Measurements from ENCODE around the gene LCN2. TPM values are rescaled to one million over a fixed set of nuclear protein-coding genes. Genes with fewer than 3 reads are reported as not detected.
A peak's percentile ranks its signal among the peaks of the same experiment; 100 is the strongest.
"Not testable (repeated sequence)": the region's sequence is repeated elsewhere in the genome, so short reads cannot be mapped to it uniquely, and the experiment has no call there.

Gene LCN2
- under 1 TPM in 1 of 2 donors, not detected in 1; 0.38 TPM for total RNA-seq
- long read RNA-seq = 0 reads

- ATAC-seq (peak in 1 of 2 donors; percentile 27), DNase-seq (peak; percentile 15)
- intact Hi-C loops (cut with DNase I) = no loop called here
Observed at GRCh38 chr9:128149001-128149701, at the start of gene LCN2. LCN2 (plus strand) TSS chr9:128149453; CDS start chr9:128149526, 73 bp downstream.

GRCh38 chr9:128099932-128100491 is 49.2 kb upstream of the LCN2 start:
- peak; percentile 64 for DNase-seq
- intact Hi-C loops (cut with DNase I) = no loop called here

GRCh38 chr9:128100581-128100980 is 48.7 kb upstream of the LCN2 start:
- ATAC-seq = no peak
- DNase-seq = no peak
- intact Hi-C loops (cut with DNase I) = no loop called here

More at GRCh38 chr9:128099932-128100491, 49.2 kb upstream of the LCN2 start:
- peak in 1 of 2 donors; percentile 2 for ATAC-seq

- DNase-seq (no peak), ATAC-seq (no peak)
- intact Hi-C loops (cut with DNase I) = no loop called here
Observed at GRCh38 chr9:128101231-128101661, 48.0 kb upstream of the LCN2 start.

- DNase-seq (peak; percentile 79), ATAC-seq (peak in 1 of 2 donors; percentile 7)
- intact Hi-C loops (cut with DNase I) = no loop called here
Observed at GRCh38 chr9:128101690-128102089, 47.6 kb upstream of the LCN2 start.

GRCh38 chr9:128102196-128102595 is 47.1 kb upstream of the LCN2 start:
- intact Hi-C loops (cut with DNase I) = no loop called here
- ATAC-seq = no peak
- no peak for DNase-seq

GRCh38 chr9:128102861-128103588 is 46.2 kb upstream of the LCN2 start:
- intact Hi-C loops (cut with DNase I) = no loop called here
- DNase-seq (peak; percentile 55), ATAC-seq (peak in 1 of 2 donors; percentile 25)

- DNase-seq (no peak), ATAC-seq (no peak)
- intact Hi-C loops (cut with DNase I) = no loop called here
Observed at GRCh38 chr9:128103589-128103962, 45.7 kb upstream of the LCN2 start.

GRCh38 chr9:128104171-128104618 is 45.1 kb upstream of the LCN2 start:
- DNase-seq (no peak), ATAC-seq (no peak)
- intact Hi-C loops (cut with DNase I) = no loop called here

GRCh38 chr9:128105538-128106175 is 43.6 kb upstream of the LCN2 start:
- no peak for ATAC-seq
- no peak for DNase-seq
- intact Hi-C loops (cut with DNase I) = no loop called here

- intact Hi-C loops (cut with DNase I) = no loop called here
- DNase-seq (no peak), ATAC-seq (no peak)
Observed at GRCh38 chr9:128106181-128106939, 42.9 kb upstream of the LCN2 start.

- intact Hi-C loops (cut with DNase I) = no loop called here
- DNase-seq (no peak), ATAC-seq (no peak)
Observed at GRCh38 chr9:128106940-128107467, 42.2 kb upstream of the LCN2 start.

GRCh38 chr9:128107468-128108268 is 41.6 kb upstream of the LCN2 start:
- intact Hi-C loops (cut with DNase I) = no loop called here
- ATAC-seq = no peak
- no peak for DNase-seq

- no peak for ATAC-seq
- DNase-seq = no peak
- intact Hi-C loops (cut with DNase I) = no loop called here
Observed at GRCh38 chr9:128108269-128109049, 40.8 kb upstream of the LCN2 start.

- intact Hi-C loops (cut with DNase I) = no loop called here
- DNase-seq (no peak), ATAC-seq (peak; percentile 27 to 48)
Observed at GRCh38 chr9:128109050-128109709, 40.1 kb upstream of the LCN2 start.

- intact Hi-C loops (cut with DNase I) = loop anchor here in 1 of 2 donors (10.0 kb wide), 1 partner anchor 167 kb away; no protein-coding TSS in a partner anchor
- DNase-seq, ATAC-seq: not testable (repeated sequence)
Observed at GRCh38 chr9:128111726-128112125, 37.5 kb upstream of the LCN2 start.

Data from left cardiac atrium (tissue), 4 donors.